ENCODE results near the gene AKT1.
"Not testable (repeated sequence)": the region's sequence is repeated elsewhere in the genome, so short reads cannot be mapped to it uniquely, and the experiment has no call there.

Gene AKT1

DNA sequence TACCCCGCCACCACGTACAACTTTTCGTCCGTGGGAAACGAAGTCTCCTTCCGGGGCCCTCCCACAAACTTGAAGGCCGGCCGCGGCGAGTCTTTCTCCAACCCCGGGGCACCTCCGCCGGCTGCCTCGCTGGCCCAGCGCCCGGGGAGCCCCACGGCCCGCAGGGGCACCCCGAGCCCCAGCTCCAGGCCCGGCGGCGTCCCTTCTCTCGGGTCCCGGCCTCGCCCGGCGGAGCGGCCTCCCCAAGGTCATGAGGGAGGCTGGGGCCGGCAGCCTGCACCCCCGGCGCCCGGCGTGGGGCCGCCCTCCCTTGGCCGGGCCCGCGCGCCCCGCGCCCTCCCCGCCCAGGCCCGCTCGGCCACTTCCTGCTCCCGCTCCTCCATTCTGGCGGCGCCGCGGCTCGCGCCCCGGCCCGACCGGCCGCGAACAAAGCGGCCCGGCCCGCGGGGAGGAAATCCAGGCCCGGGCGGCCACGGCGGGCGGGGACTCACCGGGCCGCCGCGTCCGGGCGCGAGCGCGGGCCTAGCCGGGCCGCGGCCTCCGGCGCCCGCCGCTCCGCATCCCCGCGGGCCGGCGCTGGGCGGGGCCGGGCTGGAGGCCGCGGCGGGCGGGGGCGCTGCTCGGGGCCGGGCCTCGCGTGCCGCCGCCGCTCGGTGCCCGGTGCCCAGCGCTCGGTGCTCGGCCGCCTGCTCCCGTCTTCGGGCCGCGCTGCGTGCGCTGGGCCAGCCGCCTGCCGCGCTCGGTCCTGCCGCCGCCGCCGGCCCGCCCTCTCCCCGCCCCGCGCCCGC, at the start of gene AKT1:
Gene AKT1 (minus strand): TSS at position 756 of the 788 bp plus-strand sequence. CDS start 3,105 bp downstream, outside the sequence.
- peak within 1 kb of the TSS; percentile 78 for H3K4me3 ChIP-seq (ENCODE audit: low read depth, low read length)
- TF ChIP-seq, protein P1, sequence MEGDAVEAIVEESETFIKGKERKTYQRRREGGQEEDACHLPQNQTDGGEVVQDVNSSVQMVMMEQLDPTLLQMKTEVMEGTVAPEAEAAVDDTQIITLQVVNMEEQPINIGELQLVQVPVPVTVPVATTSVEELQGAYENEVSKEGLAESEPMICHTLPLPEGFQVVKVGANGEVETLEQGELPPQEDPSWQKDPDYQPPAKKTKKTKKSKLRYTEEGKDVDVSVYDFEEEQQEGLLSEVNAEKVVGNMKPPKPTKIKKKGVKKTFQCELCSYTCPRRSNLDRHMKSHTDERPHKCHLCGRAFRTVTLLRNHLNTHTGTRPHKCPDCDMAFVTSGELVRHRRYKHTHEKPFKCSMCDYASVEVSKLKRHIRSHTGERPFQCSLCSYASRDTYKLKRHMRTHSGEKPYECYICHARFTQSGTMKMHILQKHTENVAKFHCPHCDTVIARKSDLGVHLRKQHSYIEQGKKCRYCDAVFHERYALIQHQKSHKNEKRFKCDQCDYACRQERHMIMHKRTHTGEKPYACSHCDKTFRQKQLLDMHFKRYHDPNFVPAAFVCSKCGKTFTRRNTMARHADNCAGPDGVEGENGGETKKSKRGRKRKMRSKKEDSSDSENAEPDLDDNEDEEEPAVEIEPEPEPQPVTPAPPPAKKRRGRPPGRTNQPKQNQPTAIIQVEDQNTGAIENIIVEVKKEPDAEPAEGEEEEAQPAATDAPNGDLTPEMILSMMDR (IDR thresholded peaks at IDR 0.05; ENCODE audit: low read depth, low read length) = no peak

DNA sequence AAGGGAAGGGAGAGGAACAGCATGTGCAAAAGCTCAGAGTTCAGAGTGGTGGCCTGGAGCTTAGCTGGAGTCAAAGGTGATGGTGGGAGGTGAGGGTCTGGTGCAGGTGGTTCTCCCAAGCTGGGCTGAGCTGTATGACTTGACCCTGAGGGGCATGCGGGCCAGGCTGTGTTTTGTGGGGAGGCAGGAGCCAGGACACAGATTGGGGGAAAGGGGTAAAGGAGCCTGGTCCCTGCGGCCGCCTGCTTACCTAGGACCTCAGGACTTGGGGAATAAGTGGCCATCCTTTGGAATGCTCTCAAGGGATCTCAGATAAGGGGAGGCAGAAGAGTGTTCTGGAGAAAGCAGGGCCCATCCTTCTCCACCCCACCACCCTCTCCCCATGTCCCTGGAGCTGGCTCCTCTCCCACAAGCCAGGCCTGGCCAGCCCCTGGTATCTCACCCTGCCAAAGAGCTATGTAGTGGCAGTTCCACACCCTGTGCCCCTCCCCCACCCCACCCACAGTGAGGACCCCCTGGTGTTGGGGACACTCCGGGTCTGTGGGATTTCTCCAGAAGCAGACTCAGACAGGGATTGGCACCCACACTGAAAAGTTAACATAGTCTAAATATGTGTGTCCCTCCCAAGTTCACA, 49.6 kb upstream of the AKT1 start:
- TF ChIP-seq, protein P1 (IDR thresholded peaks at IDR 0.05; ENCODE audit: low read depth, low read length) = no peak
- H3K4me3 ChIP-seq (ENCODE audit: low read depth, low read length) = no peak overlapping the region

DNA sequence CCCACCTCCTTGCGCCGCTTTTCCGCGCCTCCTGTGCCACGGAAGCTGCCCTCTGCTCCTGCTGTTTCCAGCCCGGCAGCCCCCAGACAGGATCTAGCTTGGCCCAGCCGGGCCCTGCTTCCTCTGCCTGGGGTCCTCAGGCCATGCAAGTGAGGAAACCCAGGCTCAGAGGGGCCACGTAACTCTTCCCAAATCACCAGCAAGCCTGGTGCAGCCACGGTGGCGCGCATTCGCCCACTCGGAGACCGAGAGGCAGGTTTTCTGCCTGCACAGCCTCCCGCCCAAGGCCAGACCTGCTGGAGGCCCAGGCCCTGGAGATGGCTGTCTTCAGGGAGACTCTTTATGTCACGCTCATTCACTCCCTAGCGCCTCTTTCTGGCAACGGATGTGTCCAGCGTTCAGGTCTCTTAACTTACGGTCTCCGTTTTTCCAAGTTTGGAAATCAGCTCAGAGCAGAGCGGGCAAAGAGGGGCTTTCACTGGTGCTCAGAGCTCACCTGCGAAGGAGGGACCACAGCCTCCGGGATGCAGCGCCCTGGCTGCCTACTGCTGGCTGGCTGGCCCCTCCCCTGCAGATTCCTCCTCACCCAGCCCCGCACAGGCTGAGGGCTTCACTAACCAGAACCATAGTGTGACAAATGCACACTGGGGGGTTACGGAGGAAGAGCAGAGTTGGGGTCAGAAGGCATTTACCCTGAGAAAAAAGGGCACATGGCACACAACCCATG, 48.9 kb upstream of the AKT1 start:
- TF ChIP-seq, protein P1 (IDR thresholded peaks at IDR 0.05; ENCODE audit: low read depth, low read length) = no peak
- H3K4me3 ChIP-seq (ENCODE audit: low read depth, low read length) = no peak overlapping the region

GRCh38 chr14:104843442-104844305, 48.1 kb upstream of the AKT1 start:
- H3K4me3 ChIP-seq (ENCODE audit: low read depth, low read length) = no peak overlapping the region
- TF ChIP-seq, protein P1 (IDR thresholded peaks at IDR 0.05; ENCODE audit: low read depth, low read length) = no peak

GRCh38 chr14:104843006-104843405, 47.5 kb upstream of the AKT1 start:
- TF ChIP-seq, protein P1 (IDR thresholded peaks at IDR 0.05; ENCODE audit: low read depth, low read length) = no peak
- no peak overlapping the region for H3K4me3 ChIP-seq (ENCODE audit: low read depth, low read length)

DNA sequence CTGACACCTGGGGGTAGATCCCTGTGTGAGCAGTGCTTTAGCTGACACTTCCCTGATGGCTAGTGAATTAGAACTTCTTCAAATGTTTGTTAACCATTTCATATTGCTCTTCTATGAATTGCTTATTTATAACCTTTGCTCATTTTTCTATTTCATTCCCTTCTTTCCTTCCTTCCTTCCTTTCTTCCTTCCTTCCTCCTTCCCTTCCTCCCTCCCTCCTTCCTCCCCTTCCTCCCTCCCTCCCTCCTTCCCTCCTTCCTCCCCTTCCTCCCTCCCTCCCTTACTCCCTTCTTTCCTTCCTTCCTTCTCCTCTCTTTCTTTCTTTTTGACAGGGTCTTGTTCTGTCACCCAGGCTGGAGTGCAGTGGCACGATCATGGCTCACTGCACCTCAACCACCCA, 46.2 kb upstream of the AKT1 start:
- no peak overlapping the region for H3K4me3 ChIP-seq (ENCODE audit: low read depth, low read length)
- TF ChIP-seq, protein P1 (IDR thresholded peaks at IDR 0.05; ENCODE audit: low read depth, low read length) = no peak

DNA sequence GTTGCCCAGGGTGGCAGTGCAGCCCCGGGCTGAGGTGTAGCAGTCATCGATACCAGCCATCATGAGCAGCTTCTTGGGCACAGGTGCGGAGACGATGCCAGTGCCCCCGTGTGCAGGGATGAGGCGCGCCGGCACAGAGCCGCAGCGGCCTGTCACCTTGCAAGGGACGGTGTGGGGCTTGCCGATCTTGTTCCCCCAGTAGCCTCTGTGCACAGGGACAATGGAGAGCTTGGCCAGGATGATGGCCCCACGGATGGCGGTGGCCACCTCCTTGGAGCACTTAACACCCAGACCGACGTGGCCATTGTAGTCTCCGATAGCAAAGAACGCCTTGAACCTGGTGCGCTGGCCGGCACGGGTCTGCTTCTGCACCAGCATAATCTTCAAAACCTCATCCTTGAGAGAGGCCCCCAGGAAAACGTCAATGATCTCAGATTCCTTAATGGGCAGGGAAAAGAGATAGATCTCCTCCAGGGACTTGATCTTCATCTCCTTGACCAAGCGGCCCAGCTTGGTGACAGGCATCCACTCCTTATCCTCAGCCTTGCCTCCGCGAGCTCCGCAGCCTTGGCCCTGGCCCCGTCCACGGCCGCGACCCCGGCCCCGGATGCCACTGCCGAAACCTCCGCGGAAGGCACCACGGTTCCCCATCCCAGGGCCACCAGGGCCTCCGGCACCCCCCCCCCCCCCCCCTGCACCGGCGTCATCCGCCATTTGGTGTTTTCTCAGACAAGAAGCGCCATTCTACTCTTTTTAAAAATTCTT, 40.8 kb upstream of the AKT1 start:
- not testable (repeated sequence) for H3K4me3 ChIP-seq (ENCODE audit: low read depth, low read length)

All from WI38 (cell line).